Tibial nerve (tissue), 4 donors: ENCODE measurements around the gene XPO5.

Experiments used
- EP300 ChIP-seq, 2 donors: sonication (generic); formaldehyde crosslinking; IDR thresholded peaks; one replicate each; pipeline ENCODE4 v1.6.1; 2017; ENCODE audit warnings: antibody characterized with exemption in 2 of 2, mild to moderate bottlenecking in 1 of 2
- POLR2A ChIP-seq, 2 donors: fragments of 450-650 bp; IDR thresholded peaks; one replicate each; pipeline ENCODE4 v1.6.1; 2017; ENCODE audit warnings: antibody characterized with exemption in 2 of 2, mild to moderate bottlenecking in 2 of 2, moderate library complexity in 2 of 2
- TF ChIP-seq, protein P1 (sequence below), 5 experiments: fragments of 200-600 bp in 3 of 5; fragments of 450-650 bp in 2 of 5; sonication (generic) in 3 of 5; IDR thresholded peaks; one replicate each; pipeline ENCODE4 v1.5.1; 2016 to 2019; ENCODE audit warnings: antibody characterized with exemption in 5 of 5, mild to moderate bottlenecking in 3 of 5, moderate library complexity in 2 of 5

DNA sequence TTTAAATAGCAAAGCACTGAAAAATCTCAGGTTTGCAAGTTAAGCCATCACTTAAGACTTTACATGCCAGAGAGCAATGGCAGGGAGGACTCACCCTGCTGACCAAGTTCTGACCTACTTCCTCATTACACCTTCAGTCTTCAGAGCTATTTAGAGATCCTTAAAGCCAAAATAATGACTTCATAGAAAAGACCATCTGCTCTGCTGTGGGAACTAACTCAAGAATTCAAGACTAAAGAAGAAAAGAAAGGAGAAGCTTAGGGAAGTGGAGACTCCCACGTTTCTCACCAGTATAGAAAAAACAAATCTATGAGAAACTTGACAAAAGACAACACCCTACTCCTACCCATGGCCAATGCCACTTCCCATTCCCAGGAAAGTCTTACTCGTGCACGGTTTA, 28.6 kb downstream of the XPO5 start:
- TF ChIP-seq, protein P1, sequence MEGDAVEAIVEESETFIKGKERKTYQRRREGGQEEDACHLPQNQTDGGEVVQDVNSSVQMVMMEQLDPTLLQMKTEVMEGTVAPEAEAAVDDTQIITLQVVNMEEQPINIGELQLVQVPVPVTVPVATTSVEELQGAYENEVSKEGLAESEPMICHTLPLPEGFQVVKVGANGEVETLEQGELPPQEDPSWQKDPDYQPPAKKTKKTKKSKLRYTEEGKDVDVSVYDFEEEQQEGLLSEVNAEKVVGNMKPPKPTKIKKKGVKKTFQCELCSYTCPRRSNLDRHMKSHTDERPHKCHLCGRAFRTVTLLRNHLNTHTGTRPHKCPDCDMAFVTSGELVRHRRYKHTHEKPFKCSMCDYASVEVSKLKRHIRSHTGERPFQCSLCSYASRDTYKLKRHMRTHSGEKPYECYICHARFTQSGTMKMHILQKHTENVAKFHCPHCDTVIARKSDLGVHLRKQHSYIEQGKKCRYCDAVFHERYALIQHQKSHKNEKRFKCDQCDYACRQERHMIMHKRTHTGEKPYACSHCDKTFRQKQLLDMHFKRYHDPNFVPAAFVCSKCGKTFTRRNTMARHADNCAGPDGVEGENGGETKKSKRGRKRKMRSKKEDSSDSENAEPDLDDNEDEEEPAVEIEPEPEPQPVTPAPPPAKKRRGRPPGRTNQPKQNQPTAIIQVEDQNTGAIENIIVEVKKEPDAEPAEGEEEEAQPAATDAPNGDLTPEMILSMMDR (IDR thresholded peaks at IDR 0.05): no peak
- TF ChIP-seq EP300 (IDR thresholded peaks at IDR 0.05): no peak
- TF ChIP-seq POLR2A (IDR thresholded peaks at IDR 0.05): no peak
